ENCODE measurements around the gene CGNL1.

The CGNL1 gene

GRCh38 chr15:57367556-57367955 lies 8.7 kb upstream of the CGNL1 start:
- Histone ChIP-seq H3K27ac (ENCODE audit: insufficient read depth, low read depth, low read length, poor library complexity, severe bottlenecking) (no peak overlapping the region), H3K4me1 (ENCODE audit: control insufficient read depth, insufficient read depth, low read length) (no peaks in the 10 kb centered on the region), H3K27me3 (ENCODE audit: control insufficient read depth, insufficient read depth, low read length, poor library complexity, severe bottlenecking) (no peaks in the 10 kb centered on the region), H3K36me3 (ENCODE audit: control insufficient read depth, insufficient read depth, low read length) (no peaks in the 10 kb centered on the region), H3K9me3 (ENCODE audit: control insufficient read depth, low read length) (no peaks in the 10 kb centered on the region), H3K4me3 (ENCODE audit: insufficient read depth, low read depth, low read length) (no peak overlapping the region)
- 94 to 95% methylated on average over 4 of the region's 4 CpGs for WGBS, 2 experiments

DNA sequence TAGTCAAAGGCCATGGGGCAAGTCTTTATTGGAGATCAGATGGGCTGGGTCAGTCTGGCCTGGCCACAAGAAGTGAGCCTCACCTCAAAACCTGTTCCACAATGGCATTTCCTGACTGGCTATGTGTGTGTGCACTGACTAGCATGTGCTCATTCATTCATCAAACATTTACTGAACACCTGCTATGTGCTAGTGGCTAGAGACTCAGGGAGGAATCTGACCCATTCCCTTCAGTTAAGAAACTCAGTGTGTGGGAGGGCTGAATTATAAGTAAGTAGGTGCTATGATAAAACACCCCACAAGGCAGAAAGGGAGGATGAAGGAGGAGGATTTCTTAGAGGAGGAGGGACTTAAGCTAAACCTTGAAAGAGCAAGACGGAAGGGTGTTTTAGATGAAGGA lies 5.4 kb upstream of the CGNL1 start:
- Histone ChIP-seq H3K27me3 (ENCODE audit: control insufficient read depth, insufficient read depth, low read length, poor library complexity, severe bottlenecking) (peaks cover 4% of the 10 kb centered on the region), H3K4me1 (ENCODE audit: control insufficient read depth, insufficient read depth, low read length) (no peaks in the 10 kb centered on the region), H3K36me3 (ENCODE audit: control insufficient read depth, insufficient read depth, low read length) (no peaks in the 10 kb centered on the region), H3K9me3 (ENCODE audit: control insufficient read depth, low read length) (no peaks in the 10 kb centered on the region), H3K27ac (ENCODE audit: insufficient read depth, low read depth, low read length, poor library complexity, severe bottlenecking) (no peak overlapping the region), H3K4me3 (ENCODE audit: insufficient read depth, low read depth, low read length) (no peak overlapping the region)
- 87 to 88% methylated on average over 1 of the region's 1 CpG for WGBS, 2 experiments

- no peaks in the 10 kb centered on the region for H3K9me3 ChIP-seq (ENCODE audit: control insufficient read depth, low read length)
- H3K27me3 ChIP-seq (ENCODE audit: control insufficient read depth, insufficient read depth, low read length, poor library complexity, severe bottlenecking) = peaks cover 18% of the 10 kb centered on the region
- no peak overlapping the region for H3K4me3 ChIP-seq (ENCODE audit: insufficient read depth, low read depth, low read length)
- H3K36me3 ChIP-seq (ENCODE audit: control insufficient read depth, insufficient read depth, low read length) = no peaks in the 10 kb centered on the region
- no peak overlapping the region for H3K27ac ChIP-seq (ENCODE audit: insufficient read depth, low read depth, low read length, poor library complexity, severe bottlenecking)
- peaks cover 5% of the 10 kb centered on the region for H3K4me1 ChIP-seq (ENCODE audit: control insufficient read depth, insufficient read depth, low read length)
- 86 to 94% methylated on average over 4 of the region's 4 CpGs for WGBS, 2 experiments
These were observed 2.9 kb upstream of the CGNL1 start for GRCh38 chr15:57373251-57373881.

GRCh38 chr15:57373882-57374276 lies 2.4 kb upstream of the CGNL1 start:
- H3K9me3 ChIP-seq (ENCODE audit: control insufficient read depth, low read length) = no peaks in the 10 kb centered on the region
- no peak overlapping the region for H3K4me3 ChIP-seq (ENCODE audit: insufficient read depth, low read depth, low read length)
- peaks cover 18% of the 10 kb centered on the region for H3K27me3 ChIP-seq (ENCODE audit: control insufficient read depth, insufficient read depth, low read length, poor library complexity, severe bottlenecking)
- WGBS, 2 experiments = 93 to 95% methylated on average over 1 of the region's 1 CpG
- H3K27ac ChIP-seq (ENCODE audit: insufficient read depth, low read depth, low read length, poor library complexity, severe bottlenecking) = no peak overlapping the region
- H3K4me1 ChIP-seq (ENCODE audit: control insufficient read depth, insufficient read depth, low read length) = peaks cover 5% of the 10 kb centered on the region
- no peaks in the 10 kb centered on the region for H3K36me3 ChIP-seq (ENCODE audit: control insufficient read depth, insufficient read depth, low read length)

DNA sequence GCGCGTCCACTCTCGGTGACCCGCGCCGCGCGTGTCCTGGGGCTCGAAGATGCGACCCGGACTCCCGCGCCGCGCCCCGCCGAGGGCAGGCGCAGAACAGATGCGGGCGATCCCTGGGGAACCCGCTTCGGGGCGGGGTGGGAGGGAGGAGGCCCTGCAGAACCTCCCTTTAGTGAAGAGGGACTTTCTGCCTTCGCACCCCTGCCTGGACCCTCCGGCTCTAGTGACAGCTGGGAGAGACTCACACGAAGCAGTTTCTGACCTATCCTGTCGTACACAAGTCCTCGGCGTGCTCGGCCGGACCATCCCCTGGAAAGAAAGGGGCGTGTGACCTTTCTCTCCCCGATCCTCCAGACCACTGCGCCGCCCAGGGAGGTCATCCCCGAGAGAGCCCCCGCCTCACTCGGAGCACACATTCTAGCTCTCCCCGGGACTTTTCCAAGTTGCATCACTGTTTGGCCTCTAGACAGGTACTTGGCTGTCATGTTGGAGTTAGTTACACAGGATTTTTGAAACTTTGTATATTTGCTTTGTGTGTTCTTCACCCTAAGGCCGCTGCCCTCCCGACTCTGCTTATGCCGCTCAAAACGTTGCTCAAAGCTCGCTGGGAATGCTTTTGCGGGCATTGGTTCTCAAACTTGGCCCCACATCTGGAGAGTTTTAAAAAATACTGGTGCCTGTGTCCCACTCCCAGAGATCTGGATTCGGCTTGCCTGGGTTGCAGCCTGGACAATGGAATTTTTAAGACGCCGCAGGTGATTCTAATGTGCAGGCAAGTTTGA lies 582 bp downstream of the CGNL1 start:
- Histone ChIP-seq H3K27ac (ENCODE audit: insufficient read depth, low read depth, low read length, poor library complexity, severe bottlenecking) (no peak overlapping the region), H3K27me3 (ENCODE audit: control insufficient read depth, insufficient read depth, low read length, poor library complexity, severe bottlenecking) (peaks cover 18% of the 10 kb centered on the region)
- WGBS, 2 experiments = 8 to 9% methylated on average over 48 of the region's 48 CpGs

DNA sequence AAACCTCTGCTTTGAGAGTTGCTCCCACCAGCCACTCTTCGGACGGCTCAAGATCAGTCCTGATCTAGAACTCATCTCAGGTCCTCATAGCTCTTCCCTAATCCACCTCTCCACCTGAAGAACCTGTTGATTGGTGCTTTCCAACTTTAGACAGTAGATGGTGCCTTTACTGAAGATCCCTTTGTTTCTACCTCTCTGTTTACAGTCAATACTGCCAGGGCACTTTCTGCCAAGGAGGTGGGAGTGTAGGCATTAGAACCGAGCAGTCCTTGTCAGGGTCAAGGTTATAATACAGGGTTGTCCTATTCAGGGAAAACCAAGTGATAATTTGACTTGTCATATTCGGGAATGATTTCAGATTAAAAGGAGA lies 1.2 kb downstream of the CGNL1 start:
- H3K27me3 ChIP-seq (ENCODE audit: control insufficient read depth, insufficient read depth, low read length, poor library complexity, severe bottlenecking) = peaks cover 18% of the 10 kb centered on the region
- H3K27ac ChIP-seq (ENCODE audit: insufficient read depth, low read depth, low read length, poor library complexity, severe bottlenecking) = no peak overlapping the region
- H3K36me3 ChIP-seq (ENCODE audit: control insufficient read depth, insufficient read depth, low read length) = no peaks in the 10 kb centered on the region
- peak overlapping the region; percentile 62 for H3K4me3 ChIP-seq (ENCODE audit: insufficient read depth, low read depth, low read length)
- H3K9me3 ChIP-seq (ENCODE audit: control insufficient read depth, low read length) = no peaks in the 10 kb centered on the region
- WGBS, 2 experiments = 76 to 82% methylated on average over 4 of the region's 4 CpGs
- peaks cover 7% of the 10 kb centered on the region for H3K4me1 ChIP-seq (ENCODE audit: control insufficient read depth, insufficient read depth, low read length)

More for the DNA sequence above, 582 bp downstream of the CGNL1 start:
- peak overlapping the region; percentile 62 for H3K4me3 ChIP-seq (ENCODE audit: insufficient read depth, low read depth, low read length)
- no peaks in the 10 kb centered on the region for H3K36me3 ChIP-seq (ENCODE audit: control insufficient read depth, insufficient read depth, low read length)
- no peaks in the 10 kb centered on the region for H3K9me3 ChIP-seq (ENCODE audit: control insufficient read depth, low read length)
- H3K4me1 ChIP-seq (ENCODE audit: control insufficient read depth, insufficient read depth, low read length) = peaks cover 5% of the 10 kb centered on the region

- Histone ChIP-seq H3K27me3 (ENCODE audit: control insufficient read depth, insufficient read depth, low read length, poor library complexity, severe bottlenecking) (peaks cover 18% of the 10 kb centered on the region), H3K4me1 (ENCODE audit: control insufficient read depth, insufficient read depth, low read length) (peaks cover 8% of the 10 kb centered on the region), H3K36me3 (ENCODE audit: control insufficient read depth, insufficient read depth, low read length) (no peaks in the 10 kb centered on the region), H3K9me3 (ENCODE audit: control insufficient read depth, low read length) (no peaks in the 10 kb centered on the region), H3K4me3 (ENCODE audit: insufficient read depth, low read depth, low read length) (no peak overlapping the region), H3K27ac (ENCODE audit: insufficient read depth, low read depth, low read length, poor library complexity, severe bottlenecking) (no peak overlapping the region)
- 87 to 88% methylated on average over 3 of the region's 3 CpGs for WGBS, 2 experiments
These were observed 3.2 kb downstream of the CGNL1 start for GRCh38 chr15:57379487-57379886.

DNA sequence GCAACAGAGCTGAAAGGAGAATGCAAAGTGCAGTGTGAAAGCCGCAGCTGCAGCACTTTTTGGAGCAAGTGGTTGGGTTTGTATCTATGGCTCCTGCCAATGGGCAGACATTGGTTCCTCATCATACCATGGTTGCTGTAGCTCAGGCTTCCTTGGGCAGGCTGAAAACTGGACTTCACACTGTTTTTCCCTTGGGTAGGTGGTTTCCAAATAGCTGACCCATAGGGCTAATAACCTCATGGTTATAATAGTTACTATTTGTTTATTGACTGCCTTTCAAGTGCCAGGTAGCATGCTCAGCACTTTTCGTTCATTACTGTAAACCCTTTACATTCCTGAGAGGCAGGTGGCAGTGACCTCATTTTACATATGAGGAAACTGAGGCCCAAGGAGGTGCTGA lies 4.5 kb downstream of the CGNL1 start:
- H3K9me3 ChIP-seq (ENCODE audit: control insufficient read depth, low read length) = no peaks in the 10 kb centered on the region
- H3K4me1 ChIP-seq (ENCODE audit: control insufficient read depth, insufficient read depth, low read length) = peaks cover 10% of the 10 kb centered on the region
- H3K4me3 ChIP-seq (ENCODE audit: insufficient read depth, low read depth, low read length) = no peak overlapping the region
- H3K36me3 ChIP-seq (ENCODE audit: control insufficient read depth, insufficient read depth, low read length) = no peaks in the 10 kb centered on the region
- no peak overlapping the region for H3K27ac ChIP-seq (ENCODE audit: insufficient read depth, low read depth, low read length, poor library complexity, severe bottlenecking)
- H3K27me3 ChIP-seq (ENCODE audit: control insufficient read depth, insufficient read depth, low read length, poor library complexity, severe bottlenecking) = peaks cover 14% of the 10 kb centered on the region
- WGBS, 2 experiments = 83 to 89% methylated on average over 2 of the region's 2 CpGs

GRCh38 chr15:57382215-57382614 lies 5.9 kb downstream of the CGNL1 start:
- Histone ChIP-seq H3K27me3 (ENCODE audit: control insufficient read depth, insufficient read depth, low read length, poor library complexity, severe bottlenecking) (peaks cover 6% of the 10 kb centered on the region), H3K4me3 (ENCODE audit: insufficient read depth, low read depth, low read length) (no peak overlapping the region), H3K9me3 (ENCODE audit: control insufficient read depth, low read length) (no peaks in the 10 kb centered on the region), H3K36me3 (ENCODE audit: control insufficient read depth, insufficient read depth, low read length) (no peaks in the 10 kb centered on the region), H3K27ac (ENCODE audit: insufficient read depth, low read depth, low read length, poor library complexity, severe bottlenecking) (no peak overlapping the region), H3K4me1 (ENCODE audit: control insufficient read depth, insufficient read depth, low read length) (peaks cover 17% of the 10 kb centered on the region)
- WGBS, 2 experiments = 84 to 89% methylated on average over 7 of the region's 7 CpGs

- H3K36me3 ChIP-seq (ENCODE audit: control insufficient read depth, insufficient read depth, low read length) = no peaks in the 10 kb centered on the region
- H3K9me3 ChIP-seq (ENCODE audit: control insufficient read depth, low read length) = no peaks in the 10 kb centered on the region
- no peaks in the 10 kb centered on the region for H3K27me3 ChIP-seq (ENCODE audit: control insufficient read depth, insufficient read depth, low read length, poor library complexity, severe bottlenecking)
- no peak overlapping the region for H3K27ac ChIP-seq (ENCODE audit: insufficient read depth, low read depth, low read length, poor library complexity, severe bottlenecking)
- H3K4me1 ChIP-seq (ENCODE audit: control insufficient read depth, insufficient read depth, low read length) = peaks cover 24% of the 10 kb centered on the region
- WGBS, 2 experiments = 71 to 100% methylated on average over 1 of the region's 1 CpG
- no peak overlapping the region for H3K4me3 ChIP-seq (ENCODE audit: insufficient read depth, low read depth, low read length)
These were observed 6.7 kb downstream of the CGNL1 start for GRCh38 chr15:57382969-57383368.

All from ectodermal cell (in vitro differentiated cells).